Stomach (tissue), 9 donors: ENCODE results near the gene MRTO4. TPM values are rescaled to one million over a fixed set of nuclear protein-coding genes. Genes with fewer than 3 reads are reported as not detected.
A peak's percentile ranks its signal among the peaks of the same experiment; 100 is the strongest.
"Not testable (repeated sequence)": the region's sequence is repeated elsewhere in the genome, so short reads cannot be mapped to it uniquely, and the experiment has no call there.

Experiments
- DNase-seq, 2 donors: peaks; one replicate each; pipeline versions ENCODE4 v3.0.0 to v3.0.0-alpha.2; 2013 to 2019
- H3K27ac ChIP-seq, 5 donors: fragments of 200-600 bp in 4 of 5; sonication (generic) in 4 of 5; one replicate each; pipeline ENCODE4 v1.5.1; 2013 to 2019; ENCODE audit warnings: mild to moderate bottlenecking in 1 of 5, moderate library complexity in 1 of 5
- H3K27me3 ChIP-seq, 3 donors: fragments of 200-600 bp; sonication (generic); one replicate each; pipeline ENCODE4 v1.5.1; 2017 to 2019; ENCODE audit warnings: mixed run types in 1 of 3
- H3K36me3 ChIP-seq, 4 donors: fragments of 200-600 bp; sonication (generic); 1 replicate in 3 of 4; 2 replicates in 1 of 4; pipeline ENCODE4 v1.5.1; 2016 to 2019
- H3K4me1 ChIP-seq, 4 donors: fragments of 200-600 bp; sonication (generic); one replicate each; pipeline ENCODE4 v1.5.1; 2016 to 2019
- H3K4me3 ChIP-seq, 4 donors: fragments of 200-600 bp; sonication (generic) in 3 of 4; one replicate each; pipeline ENCODE4 v1.5.1; 2016 to 2019; ENCODE audit warnings: mild to moderate bottlenecking in 1 of 4
- H3K9me3 ChIP-seq, 4 donors: fragments of 200-600 bp; sonication (generic); one replicate each; pipeline ENCODE4 v1.5.1; 2016 to 2019
- CTCF ChIP-seq, 7 experiments: fragments of 450-650 bp in 4 of 7; fragments of 200-600 bp in 3 of 7; sonication (generic) in 3 of 7; IDR thresholded peaks; one replicate each; pipeline ENCODE4 v1.5.1; 2016 to 2019; ENCODE audit warnings: antibody characterized with exemption in 7 of 7, control low read depth in 2 of 7, mild to moderate bottlenecking in 1 of 7
- EP300 ChIP-seq: sonication (generic); formaldehyde crosslinking; IDR thresholded peaks from one replicate; pipeline ENCODE4 v1.6.1; 2017; ENCODE audit warnings: antibody characterized with exemption
- POLR2A ChIP-seq, 4 donors: fragments of 450-650 bp; IDR thresholded peaks; one replicate each; pipeline ENCODE4 v1.6.1; 2016; ENCODE audit warnings: antibody characterized with exemption in 4 of 4, control low read depth in 2 of 4, mild to moderate bottlenecking in 1 of 4, moderate library complexity in 1 of 4
- POLR2AphosphoS5 ChIP-seq, 3 donors: sonication (generic); formaldehyde crosslinking; IDR thresholded peaks; one replicate each; pipeline ENCODE4 v1.6.1; 2016; ENCODE audit warnings: antibody characterized with exemption in 3 of 3
- WGBS, 5 donors: extraction: QIAGEN DNeasy Blood & Tissue Kit in 3 of 5; methylation state at CpG; one replicate each; pipeline versions ENCODE4 v1.1.5 to v1.1.7; 2013 to 2018; 5-methylcytosine and 5-hydroxymethylcytosine counted together
- intact Hi-C: fragments of 100-400 bp; cut with DNase I; formaldehyde crosslinking; loops from one replicate; pipeline ENCODE4 v1.15.1; 2023; ENCODE audit warnings: low total_unique reads
- polyA plus RNA-seq, 3 donors: library from polyadenylated mRNA; stranded (reverse); fragments of 200-250 nt; gene quantifications; one replicate each; pipeline ENCODE4 v1.2.3, GENCODE V29; 2013
- total RNA-seq, 5 donors: library from RNA; depleted of rRNA; stranded (reverse); fragments of >200 nt; gene quantifications; one replicate each; pipeline versions ENCODE4 v1.1.0 to v1.2.3, GENCODE V29; 2014 to 2016
- donor health status: healthy with polysubstance abuse.
- donor health status: Bipolar disorder and iron deficiency.
- donor health status: healthy.

Gene MRTO4
- total and polyA plus RNA-seq, 8 donors: 1.8 to 46.7 (median 17.0) TPM

- intact Hi-C loops: no loop called here
- Histone ChIP-seq H3K4me3 (no peak overlapping the region), H3K4me1 (peaks cover 9 to 27% (median 17%) of the 10 kb centered on the region in 4 donors), H3K36me3 (peaks cover 0 to 6% (median 3%) of the 10 kb centered on the region in 4 donors), H3K27me3 (peaks cover 0 to 11% (median 0%) of the 10 kb centered on the region in 3 donors), H3K27ac (peak overlapping the region; percentile 81 to 96 (median 82)), H3K9me3 (peaks cover 0 to 6% (median 0%) of the 10 kb centered on the region in 4 donors)
- no peak for TF ChIP-seq POLR2AphosphoS5 (IDR thresholded peaks at IDR 0.05)
- no peak for TF ChIP-seq POLR2A (IDR thresholded peaks at IDR 0.05)
- no peak for TF ChIP-seq CTCF (IDR thresholded peaks at IDR 0.05)
- no peak for TF ChIP-seq EP300
- DNase-seq: no peak
- 74 to 94% (median 87%) methylated on average over 4 to 5 of the region's 5 CpGs for WGBS, 5 donors
These were observed 23.0 kb downstream of the MRTO4 start for GRCh38 chr1:19274636-19275035.

- H3K27me3 ChIP-seq: no peaks in the 10 kb centered on the region
- peaks cover 0 to 22% (median 7%) of the 10 kb centered on the region in 4 donors for H3K4me1 ChIP-seq
- 91 to 97% (median 97%) methylated on average over 8 to 9 of the region's 9 CpGs for WGBS, 5 donors
- no peak for DNase-seq
- no peak overlapping the region for H3K4me3 ChIP-seq
- no peaks in the 10 kb centered on the region for H3K9me3 ChIP-seq
- peaks cover 28 to 50% (median 44%) of the 10 kb centered on the region in 4 donors for H3K36me3 ChIP-seq
- intact Hi-C loops: no loop called here
- peak overlapping the region; percentile 26 to 84 (median 52) for H3K27ac ChIP-seq
- TF ChIP-seq CTCF (IDR thresholded peaks at IDR 0.05) (no peak), POLR2AphosphoS5 (IDR thresholded peaks at IDR 0.05) (no peak), POLR2A (IDR thresholded peaks at IDR 0.05) (no peak), EP300 (no peak)
These were observed 32.3 kb downstream of the MRTO4 start for GRCh38 chr1:19283891-19284290.

GRCh38 chr1:19284881-19285280 is 33.3 kb downstream of the MRTO4 start:
- intact Hi-C loops: no loop called here
- no peaks in the 10 kb centered on the region for H3K27me3 ChIP-seq
- no peaks in the 10 kb centered on the region for H3K9me3 ChIP-seq
- H3K4me1 ChIP-seq: peaks cover 0 to 26% (median 15%) of the 10 kb centered on the region in 4 donors
- DNase-seq: no peak
- no peak overlapping the region for H3K4me3 ChIP-seq
- H3K36me3 ChIP-seq: peaks cover 28 to 50% (median 44%) of the 10 kb centered on the region in 4 donors
- peak overlapping the region; percentile 26 to 84 (median 52) for H3K27ac ChIP-seq
- TF ChIP-seq EP300: no peak
- no peak for TF ChIP-seq CTCF (IDR thresholded peaks at IDR 0.05)
- TF ChIP-seq POLR2AphosphoS5 (IDR thresholded peaks at IDR 0.05): no peak
- TF ChIP-seq POLR2A (IDR thresholded peaks at IDR 0.05): no peak
- WGBS, 5 donors: 78 to 93% (median 87%) methylated on average over 8 of the region's 8 CpGs

- intact Hi-C loops, DNase-seq, H3K27me3 ChIP-seq, H3K9me3 ChIP-seq: not testable (repeated sequence)
- Histone ChIP-seq H3K36me3 (peaks cover 28 to 45% (median 42%) of the 10 kb centered on the region in 4 donors), H3K27ac (peak overlapping the region; percentile 77 to 93 (median 90)), H3K4me1 (peaks cover 0 to 26% (median 15%) of the 10 kb centered on the region in 4 donors), H3K4me3 (peak overlapping the region in 1 of 4 donors; percentile 58)
- WGBS, 5 donors: 20 to 73% (median 68%) methylated on average over 1 to 3 of the region's 3 CpGs
These were observed 33.8 kb downstream of the MRTO4 start for GRCh38 chr1:19285366-19285765.

GRCh38 chr1:19285807-19286206 is 34.2 kb downstream of the MRTO4 start:
- Histone ChIP-seq H3K27ac (peak overlapping the region; percentile 77 to 93 (median 90)), H3K4me3 (peak overlapping the region in 3 of 4 donors; percentile 48 to 58 (median 56)), H3K36me3 (peaks cover 28 to 41% (median 40%) of the 10 kb centered on the region in 4 donors), H3K4me1 (peaks cover 0 to 26% (median 15%) of the 10 kb centered on the region in 4 donors)
- intact Hi-C loops, H3K27me3 ChIP-seq, H3K9me3 ChIP-seq: not testable (repeated sequence)
- peak; percentile 22 to 66 for DNase-seq
- 17 to 64% (median 55%) methylated on average over 1 to 3 of the region's 3 CpGs for WGBS, 5 donors
